CD1c-positive myeloid dendritic cell (primary cell): ENCODE data around the gene PLEKHF1.
A peak's percentile ranks its signal among the peaks of the same experiment; 100 is the strongest.
"Not testable (repeated sequence)": the region's sequence is repeated elsewhere in the genome, so short reads cannot be mapped to it uniquely, and the experiment has no call there.

ENCODE experiments used
- DNase-seq: peaks from one replicate; pipeline ENCODE4 v3.0.0-alpha.2; 2016; ENCODE audit errors: extremely low spot score

Gene PLEKHF1, protein sequence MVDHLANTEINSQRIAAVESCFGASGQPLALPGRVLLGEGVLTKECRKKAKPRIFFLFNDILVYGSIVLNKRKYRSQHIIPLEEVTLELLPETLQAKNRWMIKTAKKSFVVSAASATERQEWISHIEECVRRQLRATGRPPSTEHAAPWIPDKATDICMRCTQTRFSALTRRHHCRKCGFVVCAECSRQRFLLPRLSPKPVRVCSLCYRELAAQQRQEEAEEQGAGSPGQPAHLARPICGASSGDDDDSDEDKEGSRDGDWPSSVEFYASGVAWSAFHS

DNA sequence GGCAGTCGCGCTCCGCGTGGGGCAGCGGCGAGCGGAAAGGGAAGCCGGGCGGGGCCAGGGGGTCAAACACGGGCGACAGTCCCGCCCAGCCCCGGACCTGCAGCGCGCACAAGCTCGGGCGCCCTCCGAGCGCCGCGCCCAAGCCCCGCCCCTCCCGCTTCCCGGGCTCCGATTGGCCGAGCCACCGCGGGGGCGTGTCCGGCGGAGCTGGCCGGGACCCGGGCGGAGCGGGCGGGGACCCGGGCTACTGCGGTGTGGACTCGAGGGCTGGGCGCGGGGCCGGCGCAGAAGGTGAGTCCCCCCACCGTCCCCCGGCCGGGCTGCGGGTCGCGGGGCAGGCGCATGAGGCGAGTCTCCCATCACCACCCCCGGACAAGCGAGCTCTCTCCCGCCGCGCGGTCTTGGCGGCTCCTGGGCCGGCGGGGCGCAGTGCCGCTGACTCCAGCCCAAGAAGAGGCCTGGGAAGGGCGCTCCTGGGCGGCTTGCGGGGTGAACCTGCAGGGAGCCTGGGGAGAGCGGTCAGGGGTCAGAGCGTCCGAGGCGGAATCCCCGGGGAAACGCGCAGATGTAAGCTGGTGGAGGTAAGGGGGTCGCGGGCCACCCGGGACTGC lies at the start of gene PLEKHF1:
Gene PLEKHF1, plus strand, starts transcription at position 247 of the 611 bp plus-strand sequence. CDS start 8,379 bp downstream, outside the sequence.
- DNase-seq = peak; percentile 93

DNA sequence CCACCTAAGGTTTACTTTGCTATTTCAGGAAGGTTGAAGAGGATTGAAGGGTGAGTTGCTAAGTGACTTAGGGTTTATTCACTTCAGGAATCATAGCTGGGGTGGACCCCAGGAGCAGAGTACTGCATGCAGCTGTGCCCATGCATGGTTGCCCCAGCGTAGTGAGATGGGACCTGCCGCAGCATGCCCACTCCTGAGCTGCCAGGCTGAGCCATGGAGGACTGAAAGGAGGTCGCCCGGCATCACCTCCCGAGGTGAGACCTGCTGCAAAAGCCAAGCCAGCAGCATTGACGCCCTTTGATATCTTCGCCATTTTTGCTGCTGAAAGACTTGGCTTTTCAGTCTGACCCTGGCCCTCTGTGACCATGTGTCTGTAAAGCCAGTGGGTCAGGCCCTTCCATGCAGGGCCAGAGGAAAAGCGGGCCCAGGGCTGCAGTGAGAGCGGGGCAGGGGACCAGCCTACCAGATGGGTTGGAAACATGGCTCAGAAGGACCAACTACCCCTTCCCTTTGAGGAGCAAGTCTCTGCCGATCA lies 49.3 kb upstream of the PLEKHF1 start:
- no peak for DNase-seq

DNA sequence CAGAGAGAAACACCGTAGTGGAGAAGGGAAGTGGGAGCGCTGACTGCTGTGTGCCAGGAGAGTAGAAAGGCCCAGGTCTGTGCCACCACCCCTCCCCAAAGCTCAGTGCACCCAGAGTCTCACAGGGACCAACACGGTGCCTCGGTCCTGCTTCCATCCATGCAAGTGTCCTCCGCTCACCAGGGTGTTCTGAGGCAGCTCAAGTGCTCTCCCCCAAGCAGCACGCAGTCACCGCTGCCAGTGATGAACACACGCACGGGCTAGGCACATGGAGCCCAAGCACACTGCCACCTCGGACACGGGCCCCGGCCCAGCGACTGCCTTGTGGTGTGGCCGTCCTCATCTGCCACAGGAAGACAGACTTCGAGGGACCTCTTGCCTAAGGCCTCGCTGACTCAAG lies 48.7 kb upstream of the PLEKHF1 start:
- DNase-seq = no peak

DNA sequence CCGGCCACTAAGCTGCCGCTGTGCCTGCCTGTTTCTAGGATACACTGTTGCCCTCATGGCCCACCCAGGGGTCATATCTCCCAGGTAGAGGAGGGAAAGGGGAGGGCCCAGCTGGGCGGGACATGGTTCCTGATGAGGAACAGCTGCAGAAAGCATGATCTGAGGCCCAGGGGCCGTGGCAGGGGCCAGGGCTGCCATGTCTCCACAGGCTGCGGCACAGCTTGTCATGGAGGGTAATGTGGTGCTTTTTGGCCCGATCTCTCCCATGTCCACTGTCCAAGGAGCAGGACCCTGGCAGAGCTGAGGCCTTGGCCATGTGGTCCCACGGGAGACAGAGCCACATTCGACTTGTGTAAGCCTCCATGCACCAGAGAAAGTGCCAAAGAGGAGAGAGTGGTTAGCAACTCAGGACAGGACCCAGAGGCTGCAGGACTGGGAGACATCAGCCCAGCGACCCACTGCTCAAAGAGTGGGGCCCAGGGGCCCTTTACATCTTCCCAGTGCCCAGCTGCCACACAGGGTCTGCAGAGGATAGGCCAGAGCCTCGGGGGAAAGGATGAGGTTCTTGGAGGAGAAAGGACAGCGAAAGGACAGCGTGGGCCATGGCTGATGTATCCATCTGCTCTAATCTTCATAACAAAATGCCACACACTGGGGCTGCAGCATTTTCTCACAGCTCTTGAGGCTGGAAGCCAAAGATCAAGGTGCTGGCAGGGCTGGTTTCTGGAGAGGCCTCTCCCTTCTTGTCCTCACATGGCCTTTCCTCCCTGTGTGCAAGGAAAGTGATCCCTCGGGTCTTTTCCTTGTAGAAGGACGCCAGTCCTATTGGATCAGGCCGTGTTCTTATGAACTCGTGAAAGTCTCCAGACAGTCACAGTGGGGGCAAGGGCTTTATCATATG lies 47.6 kb upstream of the PLEKHF1 start:
- no peak for DNase-seq

DNA sequence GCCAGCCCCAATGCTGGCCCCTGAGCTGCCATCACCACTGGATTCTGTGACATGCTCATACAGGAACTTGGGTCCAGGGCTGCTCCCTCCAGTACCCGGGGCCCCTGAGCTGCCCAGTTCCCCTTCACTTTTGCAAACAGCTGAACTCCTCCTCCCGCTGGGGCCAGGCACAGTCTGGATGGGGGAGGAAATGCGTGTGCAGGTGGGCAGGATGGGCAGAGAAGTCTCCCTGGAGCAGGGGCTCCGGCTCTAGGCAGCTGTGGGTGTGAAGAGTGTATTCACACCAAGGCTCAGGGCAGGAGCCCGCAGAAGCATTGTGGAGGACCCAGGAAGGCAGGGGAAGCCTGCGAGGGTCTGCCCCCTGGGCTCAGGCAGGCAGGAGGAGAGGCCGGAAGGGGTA lies 46.8 kb upstream of the PLEKHF1 start:
- no peak for DNase-seq

DNA sequence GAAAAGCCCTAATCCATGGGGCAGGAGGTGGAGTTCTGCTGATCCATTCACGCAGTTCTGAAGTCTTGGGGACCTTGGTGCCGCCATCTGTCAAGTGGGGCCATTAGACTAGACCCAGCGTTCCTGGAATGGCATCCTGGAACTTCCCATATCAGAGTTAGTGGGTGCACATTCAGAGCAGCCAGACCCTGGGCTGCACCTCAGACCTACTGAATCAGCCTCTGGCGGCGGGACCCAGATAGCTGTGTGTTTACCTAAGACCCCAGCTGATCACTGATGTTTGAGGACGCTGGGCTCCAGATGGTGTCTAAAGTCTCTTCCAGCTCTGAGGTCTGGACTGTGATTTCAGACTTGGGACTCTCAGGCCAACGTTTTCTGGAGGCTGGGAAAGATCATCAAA lies 46.4 kb upstream of the PLEKHF1 start:
- DNase-seq = no peak

DNA sequence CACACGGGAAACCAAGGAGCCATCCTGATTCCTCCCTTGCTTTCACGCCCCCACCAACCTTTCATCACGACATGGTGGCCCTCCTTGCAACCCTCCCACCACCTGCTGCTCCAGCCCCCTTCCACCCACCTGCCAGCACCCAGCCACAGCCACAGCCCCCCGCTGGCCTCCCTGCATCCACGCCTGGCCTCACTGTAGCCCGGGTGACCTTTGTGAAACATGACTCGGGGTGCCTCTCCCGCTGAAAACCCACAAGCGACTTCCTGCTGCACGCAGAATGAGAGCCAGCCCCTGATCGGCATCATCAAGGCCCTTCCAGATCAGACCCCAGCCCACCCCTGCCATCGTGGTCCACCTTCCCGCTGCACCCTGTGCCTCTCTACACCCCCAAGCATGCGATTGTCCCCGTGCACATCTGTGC lies 44.3 kb upstream of the PLEKHF1 start:
- DNase-seq = no peak

DNA sequence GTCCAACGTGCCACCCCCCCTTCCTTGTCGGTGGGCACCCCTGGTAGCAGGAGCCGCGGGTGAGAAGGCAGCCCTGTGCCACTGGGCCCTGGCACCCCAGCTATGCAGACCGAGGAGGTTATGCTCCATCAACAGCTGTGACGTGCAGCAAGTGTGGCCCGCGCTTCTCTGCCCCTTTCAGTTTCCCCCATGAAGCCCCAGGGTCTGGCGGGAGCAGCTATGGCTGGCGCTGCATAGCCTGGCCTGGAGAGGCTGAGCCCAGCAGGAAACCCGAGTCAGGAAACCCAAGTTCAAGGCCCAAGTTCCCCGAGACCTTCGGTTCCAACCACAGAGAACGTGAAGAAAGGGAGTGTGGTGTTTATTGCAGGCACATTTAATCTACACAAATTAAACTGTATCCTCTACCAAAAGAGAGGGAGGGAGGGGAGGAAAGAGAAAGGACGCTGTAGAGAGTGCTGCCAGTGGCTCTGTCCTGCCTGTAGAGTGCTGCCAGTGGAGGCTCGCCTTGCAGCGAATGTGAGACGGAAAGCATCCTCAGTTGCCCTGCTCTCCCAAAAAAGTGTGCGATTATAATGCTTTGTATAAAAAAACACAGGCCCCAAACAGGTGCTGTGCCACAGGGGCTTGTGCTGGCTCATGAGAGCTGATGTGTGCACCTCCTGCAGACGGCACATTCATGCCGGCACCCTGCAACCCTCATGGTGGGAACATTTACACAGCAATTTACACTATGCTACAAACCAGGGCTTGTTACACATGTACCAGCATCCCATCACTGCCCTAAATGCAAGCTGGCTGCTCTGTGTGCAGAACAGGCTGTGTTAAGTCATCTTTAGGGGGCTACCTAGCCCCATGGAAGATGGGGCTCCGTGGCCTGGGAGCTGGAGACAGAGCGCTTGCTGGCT lies 42.8 kb upstream of the PLEKHF1 start:
- peak; percentile 57 for DNase-seq

DNA sequence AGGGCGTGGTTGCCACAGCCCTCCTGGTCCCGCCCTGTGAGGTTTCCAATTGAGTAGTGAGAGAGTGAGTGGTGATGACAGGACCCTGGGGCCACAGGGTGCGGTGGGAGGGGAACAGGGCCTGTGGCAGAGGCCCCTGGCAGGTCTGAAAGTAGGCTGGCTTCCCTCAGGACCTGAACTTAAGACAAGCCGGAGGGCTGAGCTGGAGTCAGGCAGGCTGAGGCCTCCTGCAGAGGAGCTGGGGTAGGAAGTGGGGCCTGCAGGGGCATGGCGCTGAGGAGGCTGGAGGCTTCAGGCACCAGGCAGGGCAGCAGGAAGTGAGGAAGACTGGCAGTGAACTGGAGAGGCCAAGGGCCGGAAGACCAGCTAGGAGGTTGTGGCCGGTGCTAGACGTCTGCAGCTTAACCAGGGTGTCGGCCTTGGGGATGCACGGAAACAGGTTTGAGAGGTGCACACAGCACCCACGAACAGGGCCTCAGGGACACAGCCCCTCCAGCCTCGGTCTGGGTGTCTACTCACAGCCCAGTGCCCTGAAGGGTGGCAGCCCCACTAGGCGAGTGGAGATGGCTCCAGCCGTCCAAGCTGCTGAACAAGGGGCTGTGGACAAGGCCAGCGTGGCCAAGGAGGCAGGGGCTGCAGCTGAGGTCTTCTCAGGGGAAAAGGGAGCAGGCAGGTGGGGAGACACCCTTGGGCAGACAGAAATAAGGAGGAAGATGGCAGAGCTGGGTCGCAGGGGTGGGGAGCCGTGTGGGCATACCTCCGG lies 41.4 kb upstream of the PLEKHF1 start:
- no peak for DNase-seq

DNA sequence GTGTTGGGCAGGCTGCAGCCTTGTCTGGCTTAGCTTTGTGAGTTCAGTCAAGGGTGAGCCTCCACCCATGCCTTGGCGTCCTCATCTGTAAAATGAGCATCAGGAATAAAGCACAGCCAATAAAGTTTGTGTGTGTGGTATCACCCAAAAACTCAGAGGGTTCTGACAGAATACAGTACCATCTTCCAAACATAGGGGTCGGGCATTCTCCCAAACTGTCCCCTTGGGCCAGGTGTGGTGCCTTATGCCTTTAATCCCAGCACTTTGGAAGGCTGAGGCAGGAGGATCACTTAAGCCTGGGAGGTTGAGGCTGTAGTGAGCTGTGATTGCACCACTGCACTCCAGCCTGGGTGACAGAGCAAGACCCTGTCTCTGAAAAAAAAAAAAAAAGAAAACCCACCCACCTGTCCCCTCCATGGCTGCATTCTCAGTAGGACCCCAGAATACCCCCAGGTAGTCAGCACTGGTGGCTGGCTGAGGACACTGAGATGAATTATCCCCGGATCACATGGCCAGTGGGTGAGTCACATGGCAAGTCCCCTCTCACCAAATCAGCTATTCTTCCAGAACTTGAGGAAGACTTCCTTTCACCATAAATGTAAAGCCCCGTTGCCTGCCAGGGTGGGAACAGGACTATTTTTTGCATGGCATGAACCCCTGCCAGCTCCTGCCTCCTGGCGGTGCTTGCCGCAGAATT lies 40.6 kb upstream of the PLEKHF1 start:
- no peak for DNase-seq

DNA sequence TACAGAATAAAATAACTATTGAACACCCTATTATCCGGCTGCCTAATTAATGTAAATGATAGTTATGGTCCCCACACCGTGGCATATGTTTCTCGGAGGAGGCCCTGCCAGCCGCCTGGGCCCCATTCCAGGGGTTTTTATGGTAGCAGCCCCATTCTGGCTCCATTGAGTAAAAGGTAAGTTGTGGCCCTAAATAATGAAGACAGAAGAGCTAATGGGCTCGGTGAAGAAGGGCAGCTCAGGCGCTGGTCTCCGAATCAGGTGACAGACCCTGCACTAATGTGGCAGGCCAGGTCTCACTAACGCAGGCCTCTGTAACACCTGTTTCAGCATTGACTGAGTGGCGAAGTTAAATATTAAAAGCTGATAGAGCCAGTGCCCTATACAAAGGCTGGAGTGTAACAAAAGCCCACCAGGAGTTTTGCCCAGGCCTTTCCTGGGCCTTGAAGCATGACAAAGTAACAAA lies 40.0 kb upstream of the PLEKHF1 start:
- DNase-seq = no peak

DNA sequence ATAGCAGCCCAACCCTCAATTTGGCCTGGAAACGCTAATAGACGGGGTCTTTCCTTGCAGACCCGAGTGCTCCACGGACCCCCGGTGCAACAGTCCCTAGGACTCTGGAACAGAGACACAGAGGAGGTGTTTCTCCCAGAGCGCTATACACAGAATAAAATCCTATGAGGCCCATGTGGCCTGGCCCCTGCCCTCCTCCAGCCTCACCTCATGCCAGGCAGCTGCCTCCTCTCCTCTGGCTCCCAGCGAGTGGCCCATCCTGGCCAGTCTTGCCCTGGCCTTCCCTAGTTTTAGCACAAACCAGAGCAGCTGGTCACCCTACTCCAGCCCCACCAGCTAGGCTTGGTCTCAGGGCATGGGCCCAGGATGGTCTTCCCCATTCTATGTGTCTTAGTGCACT lies 38.9 kb upstream of the PLEKHF1 start:
- no peak for DNase-seq

DNA sequence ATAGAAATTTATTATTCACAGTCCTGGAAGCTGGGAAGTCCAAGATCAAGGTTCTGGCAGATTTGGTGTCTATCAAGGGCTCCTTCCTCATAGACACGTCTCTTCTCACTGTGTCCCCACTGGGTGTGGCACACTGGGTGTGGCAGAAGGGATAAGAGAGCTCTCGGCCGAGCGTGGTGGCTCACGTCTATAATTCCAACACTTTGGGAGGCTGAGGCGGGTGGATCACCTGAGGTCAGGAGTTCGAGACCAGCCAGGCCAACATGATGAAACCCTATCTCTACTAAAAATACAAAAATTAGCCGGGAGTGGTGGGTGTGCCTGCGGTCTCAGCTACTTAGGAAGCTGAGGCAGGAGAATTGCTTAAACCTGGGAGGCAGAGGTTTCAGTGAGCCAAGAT lies 38.4 kb upstream of the PLEKHF1 start:
- DNase-seq = not testable (repeated sequence)

DNA sequence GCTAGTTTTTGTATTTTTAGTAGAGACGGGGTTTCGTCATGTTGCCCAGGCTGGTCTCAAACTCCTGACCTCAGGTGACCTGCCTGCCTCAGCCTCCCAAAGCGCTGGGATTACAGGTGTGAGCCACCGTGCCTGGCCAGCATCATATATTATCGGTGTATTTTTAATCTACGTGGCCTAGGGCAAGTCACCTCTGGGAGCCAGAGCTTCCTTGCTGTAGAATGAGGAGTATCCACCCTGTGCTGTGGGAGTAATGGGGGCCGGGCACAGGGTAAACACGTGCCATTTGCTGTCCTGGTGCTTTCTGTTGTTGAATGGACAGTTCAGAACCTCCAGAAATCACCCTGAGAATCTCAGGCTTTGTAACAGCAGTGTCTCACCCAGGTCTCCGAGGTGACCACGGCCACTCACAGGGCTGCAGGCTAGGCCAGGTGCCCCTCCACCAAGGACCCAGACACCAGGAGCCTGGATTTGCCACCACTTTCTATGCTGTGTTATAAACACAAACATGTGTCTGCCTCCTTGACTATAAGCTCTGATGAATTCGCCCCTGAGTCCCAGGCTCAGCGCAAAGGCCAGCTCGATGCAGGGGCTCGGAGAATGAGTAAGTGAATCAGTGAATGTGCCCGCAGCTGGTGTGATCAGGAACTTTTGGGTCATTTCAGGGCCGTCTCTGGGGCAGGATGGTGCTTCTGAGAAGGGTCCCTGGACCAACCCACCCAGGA lies 36.4 kb upstream of the PLEKHF1 start:
- no peak for DNase-seq

DNA sequence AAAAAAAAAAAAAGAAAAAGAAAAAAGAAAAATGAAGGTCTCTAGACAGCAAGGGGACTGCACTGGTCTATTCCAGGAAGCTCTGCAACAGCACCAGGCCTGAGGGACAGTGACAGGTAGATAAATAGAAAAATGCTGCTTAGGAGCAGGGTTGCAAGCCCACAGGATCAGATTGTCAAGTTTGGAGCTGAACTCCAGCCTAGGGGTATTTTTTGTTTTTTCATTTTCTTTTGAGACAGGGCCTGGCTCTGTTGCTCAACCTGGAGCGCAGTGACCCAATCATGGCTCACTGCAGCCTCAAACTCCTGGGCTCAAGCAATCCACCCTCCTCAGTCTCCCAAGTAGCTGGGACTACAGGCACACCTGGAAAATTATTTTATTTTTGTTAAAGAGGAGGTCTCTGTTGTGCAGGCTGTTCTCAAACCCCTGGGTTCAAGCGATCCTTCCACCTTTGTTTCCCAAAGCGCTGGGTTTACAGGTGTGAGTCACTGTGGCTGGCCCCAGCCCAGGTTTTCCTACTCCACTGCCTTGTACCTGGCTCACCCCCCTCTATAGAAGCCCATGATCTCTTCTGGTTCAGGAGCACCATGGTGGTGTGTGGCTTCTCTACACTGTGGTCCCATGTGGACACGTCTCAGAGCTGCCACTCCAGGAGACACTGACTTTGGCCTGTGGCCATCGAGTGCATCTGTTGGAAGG lies 35.3 kb upstream of the PLEKHF1 start:
- no peak for DNase-seq

DNA sequence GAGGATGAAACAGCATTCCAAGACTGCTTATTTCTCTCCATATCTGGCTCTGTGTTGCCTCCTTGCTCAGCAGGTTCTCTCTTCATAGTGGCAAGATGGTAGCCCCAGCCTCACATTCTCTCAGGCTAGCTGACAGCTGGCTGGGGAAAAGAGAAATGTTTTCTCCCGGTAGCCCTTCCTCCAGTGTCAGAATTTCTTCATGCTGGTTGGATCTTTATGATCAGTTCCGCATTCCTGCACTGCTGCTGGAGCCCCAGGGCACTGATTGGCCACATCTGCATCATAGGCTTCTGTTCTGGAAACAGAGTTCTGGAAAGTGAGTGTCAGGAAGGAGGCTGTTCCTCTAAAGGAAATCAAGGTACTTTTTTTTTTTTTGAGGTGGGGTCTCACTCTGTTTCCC lies 34.6 kb upstream of the PLEKHF1 start:
- no peak for DNase-seq

DNA sequence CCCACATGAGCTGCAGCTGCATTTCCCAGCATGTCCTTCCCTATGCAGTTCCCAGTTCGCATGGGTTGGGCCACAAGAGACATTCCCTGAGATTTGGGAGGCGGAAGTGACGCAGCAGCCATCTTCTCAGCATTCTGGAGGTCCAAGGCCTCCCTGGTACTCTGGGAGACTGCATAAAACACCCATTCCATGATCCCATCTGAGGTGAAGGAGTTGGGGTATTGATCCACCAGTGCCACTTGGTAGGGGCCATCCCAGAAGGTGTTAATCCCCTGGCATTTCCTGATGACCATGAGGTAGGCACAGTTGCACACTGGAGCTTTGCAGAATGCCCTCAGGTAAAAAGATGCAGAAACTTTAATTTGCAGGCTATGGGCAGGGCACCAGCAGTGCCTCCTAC lies 33.8 kb upstream of the PLEKHF1 start:
- DNase-seq = no peak

DNA sequence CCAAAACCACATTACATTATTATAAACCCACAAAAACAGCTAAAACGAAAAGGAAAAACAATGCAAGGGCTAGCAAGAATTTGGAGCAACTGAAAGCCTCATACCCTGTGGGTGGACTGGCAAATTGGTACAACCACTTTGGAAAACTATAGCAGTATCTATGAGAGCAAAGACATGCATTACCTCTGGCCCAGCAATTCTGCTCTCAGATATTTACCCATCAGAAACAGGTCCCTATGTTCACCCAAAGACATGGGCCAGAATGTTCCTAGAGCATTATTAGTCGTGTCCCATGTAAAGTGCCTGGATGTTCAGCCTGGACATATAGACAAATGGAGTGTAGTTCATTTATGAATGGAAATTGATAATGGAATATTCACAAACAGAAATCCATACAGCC lies 31.3 kb upstream of the PLEKHF1 start:
- no peak for DNase-seq
